ENCODE data around the gene HEXIM2. TPM values are rescaled to one million over a fixed set of nuclear protein-coding genes. Genes with fewer than 3 reads are reported as not detected.

The HEXIM2 gene
- total RNA-seq, 1 experiment from 2014 or later: 12.5 TPM

GRCh38 chr17:45128989-45129388, 32.7 kb upstream of the HEXIM2 start:
- no peak overlapping the region for H3K27ac Mint-ChIP-seq
- Histone ChIP-seq H4K20me1 (ENCODE audit: control insufficient read depth, insufficient read depth, insufficient read length) (no peaks in the 10 kb centered on the region), H3K23me2 (ENCODE audit: insufficient read length, low read depth, low read length, poor library complexity, severe bottlenecking) (peaks cover 7% of the 10 kb centered on the region), H3T11ph (ENCODE audit: low read length) (no peak overlapping the region), H3K23ac (ENCODE audit: insufficient read length, low read depth, low read length) (no peak overlapping the region), H2BK15ac (ENCODE audit: low read depth, low read length) (no peak overlapping the region), H3K79me2 (ENCODE audit: insufficient read depth, low read length) (no peaks in the 10 kb centered on the region), H4K5ac (ENCODE audit: insufficient read length, low read depth, low read length) (no peak overlapping the region), H4K91ac (ENCODE audit: insufficient read length, low read depth, low read length) (no peak overlapping the region), H3K18ac (ENCODE audit: insufficient read length, low read depth, low read length) (no peak overlapping the region), H2BK12ac (ENCODE audit: insufficient read length, low read depth, low read length) (no peak overlapping the region), H3K4ac (ENCODE audit: low read depth, low read length) (no peak overlapping the region), H3K9me3 (ENCODE audit: control insufficient read depth, low read depth, low read length) (no peaks in the 10 kb centered on the region), H2AK5ac (ENCODE audit: insufficient read length, low read length) (no peak overlapping the region), H3K4me1 (ENCODE audit: insufficient read depth, low read length) (no peaks in the 10 kb centered on the region; the same call in 1 of the 2 replicates), H3K27ac (ENCODE audit: insufficient read length, low read depth, low read length) (no peak overlapping the region), H2BK120ac (ENCODE audit: low read depth, low read length, poor library complexity, severe bottlenecking) (no peak overlapping the region), H3K4me2 (ENCODE audit: insufficient read depth, insufficient read length, low read length) (no peak overlapping the region), H3K56ac (ENCODE audit: insufficient read length, low read depth, low read length) (no peak overlapping the region), H2BK5ac (ENCODE audit: insufficient read length, low read length) (no peak overlapping the region), H4K8ac (replicated peaks; ENCODE audit: insufficient read length, low read depth, low read length) (no peak overlapping the region), H3K79me1 (ENCODE audit: insufficient read depth, low read depth, low read length, poor library complexity, severe bottlenecking) (no peaks in the 10 kb centered on the region), H3K14ac (ENCODE audit: insufficient read depth, low read length) (no peak overlapping the region), H3K9ac (ENCODE audit: extremely low read depth, insufficient read length, low read length) (no peak overlapping the region), H3K27me3 (ENCODE audit: insufficient read depth, low read length) (no peaks in the 10 kb centered on the region), H2AFZ (ENCODE audit: low read length) (no peak overlapping the region), H2BK20ac (ENCODE audit: low read depth, low read length, poor library complexity, severe bottlenecking) (no peak overlapping the region)
- no peak for DNase-seq
- no peak overlapping the region for H3K4me3 Mint-ChIP-seq
- no peaks in the 10 kb centered on the region; the same call in 1 of the 2 replicates for H3K27me3 Mint-ChIP-seq (ENCODE audit: low read depth)
- peaks cover 32 to 37% of the 10 kb centered on the region in 2 experiments for H3K4me1 Mint-ChIP-seq
- H3K9me3 Mint-ChIP-seq: peaks cover 0 to 3% of the 10 kb centered on the region in 2 experiments; a peak in 1 of 5 replicates
- WGBS (ENCODE audit: extremely low coverage, insufficient read length, low lambda C conversion rate): no CpG with 5 or more reads among the region's 2 CpGs
- TF ChIP-seq CTCF (conservative IDR thresholded peaks at IDR 0.05): no peak
- H3K36me3 Mint-ChIP-seq (ENCODE audit: insufficient read depth in 1 of 3, low read depth in 3 of 3): no peaks in the 10 kb centered on the region; a peak in 1 of 7 replicates
